ENCODE results near the gene RAB6B. TPM values are rescaled to one million over a fixed set of nuclear protein-coding genes. Genes with fewer than 3 reads are reported as not detected.

The RAB6B gene
- total and polyA plus RNA-seq, 2 of the 8 experiments (the other 6 are each of a cell fraction or from before 2014, with no cell fraction given) = 7.9 to 15.6 TPM

DNA sequence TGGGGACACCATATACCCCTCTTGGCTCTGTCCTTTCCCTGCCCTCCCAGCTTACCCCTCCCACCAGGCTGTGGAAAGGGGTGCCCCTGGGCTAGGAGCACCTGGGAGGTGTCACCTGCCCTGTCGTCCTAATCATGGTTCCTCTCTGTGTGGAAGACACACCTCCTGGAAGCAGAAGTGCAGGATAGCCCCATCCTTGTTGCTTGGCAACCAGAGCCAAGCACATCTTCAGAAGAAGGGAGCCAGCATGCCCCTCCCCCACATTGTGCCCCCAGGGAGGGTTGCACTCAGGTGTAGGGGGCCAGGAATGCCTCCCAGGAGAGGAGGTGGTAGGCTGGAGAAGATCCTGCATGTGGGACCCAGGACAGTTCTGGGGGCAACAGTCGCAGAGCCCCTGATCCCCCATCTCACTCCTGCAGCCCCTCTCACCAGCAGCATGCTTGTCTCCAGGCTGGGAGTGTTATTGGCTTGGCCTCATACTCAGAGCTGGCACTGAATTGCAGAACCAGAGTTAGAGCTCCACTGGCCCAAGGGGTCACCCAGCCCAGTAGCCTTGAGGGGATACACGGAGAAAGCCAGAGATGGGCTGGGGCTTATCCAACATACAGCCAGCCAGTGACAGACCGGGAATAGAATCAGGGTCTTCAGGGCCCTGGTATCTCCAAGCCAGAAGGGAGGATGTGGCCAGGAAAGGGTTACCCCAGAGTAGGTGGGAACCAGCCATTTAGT, 8.4 kb downstream of the RAB6B start:
- Histone ChIP-seq H4K5ac (ENCODE audit: insufficient read length, low read depth, low read length) (no peak overlapping the region), H3K4ac (replicated peaks; ENCODE audit: insufficient read length, low read depth, low read length) (no peak overlapping the region), H2AK5ac (ENCODE audit: low read depth, low read length) (no peak overlapping the region), H3K27ac (ENCODE audit: low read depth, low read length) (no peak overlapping the region), H3K23me2 (ENCODE audit: low read depth, low read length) (no peaks in the 10 kb centered on the region), H3K27me3 (replicated peaks in 1 of 4; ENCODE audit: control insufficient read depth in 3 of 4, extremely low read depth in 1 of 4, insufficient read depth in 3 of 4, low read length in 3 of 4) (peaks cover 0 to under 1% (median 0%) of the 10 kb centered on the region in 4 experiments; a peak in 3 of 7 replicates), H3K4me3 (ENCODE audit: extremely low read depth in 1 of 4, insufficient read depth in 2 of 4, low read depth in 3 of 4, low read length in 4 of 4) (no peak overlapping the region), H2BK15ac (ENCODE audit: low read length) (no peak overlapping the region), H3K9ac (replicated peaks in 1 of 4; ENCODE audit: extremely low read depth in 1 of 4, low read depth in 3 of 4, low read length in 3 of 4) (no peak overlapping the region), H2BK120ac (replicated peaks; ENCODE audit: low read depth, low read length) (no peak overlapping the region), H3K14ac (ENCODE audit: insufficient read length) (no peak overlapping the region), H4K91ac (replicated peaks; ENCODE audit: insufficient read length, low read length) (no peak overlapping the region), H2BK12ac (ENCODE audit: low read depth, low read length) (no peak overlapping the region), H2BK20ac (ENCODE audit: low read length) (no peak overlapping the region), H3K56ac (replicated peaks; ENCODE audit: insufficient read length, low read depth, low read length) (no peak overlapping the region), H4K8ac (ENCODE audit: extremely low read depth, insufficient read depth, low read length) (peak overlapping the region; percentile 45; the same call in 1 of the 2 replicates), H3K79me1 (ENCODE audit: low read depth, low read length) (no peaks in the 10 kb centered on the region; the same call in 1 of the 2 replicates), H3K9me3 (ENCODE audit: insufficient read depth in 2 of 2, low read depth in 1 of 2, low read length in 1 of 2) (no peaks in the 10 kb centered on the region), H3K4me2 (ENCODE audit: insufficient read depth in 1 of 2, low read depth in 2 of 2, low read length in 2 of 2) (0 out of 4 replicates have a peak overlapping the region, but pooled peaks of 1 of the 2 experiments have one; percentile 20), H3K4me1 (replicated peaks in 1 of 4; ENCODE audit: control insufficient read depth in 3 of 4, insufficient read depth in 4 of 4, low read length in 3 of 4) (peaks cover 0 to 6% (median 1%) of the 10 kb centered on the region in 4 experiments; a peak in 2 of 7 replicates), H2BK5ac (ENCODE audit: low read depth, low read length) (no peak overlapping the region), H3K79me2 (ENCODE audit: control insufficient read depth in 1 of 2, insufficient read depth in 2 of 2, low read length in 2 of 2) (no peaks in the 10 kb centered on the region), H3K36me3 (ENCODE audit: control insufficient read depth in 2 of 4, insufficient read depth in 4 of 4, low read length in 3 of 4) (no peaks in the 10 kb centered on the region), H3K18ac (ENCODE audit: extremely low read depth, low read length) (no peak overlapping the region), H2AFZ (ENCODE audit: low read length) (no peak overlapping the region), H3K23ac (ENCODE audit: insufficient read length) (no peak overlapping the region), H4K20me1 (replicated peaks in 1 of 2; ENCODE audit: control insufficient read depth in 1 of 2, insufficient read depth in 2 of 2, low read length in 2 of 2) (no peaks in the 10 kb centered on the region)
- FAIRE-seq (no peak), DNase-seq (ENCODE audit: low read depth in 1 of 2, low spot score in 2 of 2) (peak in 1 of 2 experiments; percentile 44)
- ChIA-PET POLR2A (ENCODE audit: partially characterized antibody) (no interaction called here), CTCF (ENCODE audit: partially characterized antibody) (interaction anchor here (0.8 to 1.5 kb wide), 5 partner anchors 8 to 94 kb away, joined by 3 to 4 read pairs (median 3); no protein-coding TSS in a partner anchor)
- no peak for TF ChIP-seq SUZ12 (IDR thresholded peaks at IDR 0.05; ENCODE audit: low read length)
- 86% methylated on average over 4 of the region's 4 CpGs; no CpG with 5 or more reads in 1 of the 2 experiments for WGBS, 2 experiments (ENCODE audit: extremely low coverage in 1 of 2, insufficient coverage in 1 of 2, insufficient read length in 1 of 2, insufficient replicate concordance in 2 of 2, low coverage in 1 of 2, low lambda C conversion rate in 2 of 2, missing lambda C conversion rate in 1 of 2)

All from H1 (cell line).